GM12801 (cell line): ENCODE measurements around the gene MAPKAPK2.

Experiments used
- TF ChIP-seq, protein P1 (sequence below): IDR thresholded peaks from one replicate; pipeline ENCODE4 v1.5.1; 2011; ENCODE audit warnings: control low read depth; ENCODE audit not compliant: insufficient read length; ENCODE audit errors: extremely low read depth

Gene MAPKAPK2

DNA sequence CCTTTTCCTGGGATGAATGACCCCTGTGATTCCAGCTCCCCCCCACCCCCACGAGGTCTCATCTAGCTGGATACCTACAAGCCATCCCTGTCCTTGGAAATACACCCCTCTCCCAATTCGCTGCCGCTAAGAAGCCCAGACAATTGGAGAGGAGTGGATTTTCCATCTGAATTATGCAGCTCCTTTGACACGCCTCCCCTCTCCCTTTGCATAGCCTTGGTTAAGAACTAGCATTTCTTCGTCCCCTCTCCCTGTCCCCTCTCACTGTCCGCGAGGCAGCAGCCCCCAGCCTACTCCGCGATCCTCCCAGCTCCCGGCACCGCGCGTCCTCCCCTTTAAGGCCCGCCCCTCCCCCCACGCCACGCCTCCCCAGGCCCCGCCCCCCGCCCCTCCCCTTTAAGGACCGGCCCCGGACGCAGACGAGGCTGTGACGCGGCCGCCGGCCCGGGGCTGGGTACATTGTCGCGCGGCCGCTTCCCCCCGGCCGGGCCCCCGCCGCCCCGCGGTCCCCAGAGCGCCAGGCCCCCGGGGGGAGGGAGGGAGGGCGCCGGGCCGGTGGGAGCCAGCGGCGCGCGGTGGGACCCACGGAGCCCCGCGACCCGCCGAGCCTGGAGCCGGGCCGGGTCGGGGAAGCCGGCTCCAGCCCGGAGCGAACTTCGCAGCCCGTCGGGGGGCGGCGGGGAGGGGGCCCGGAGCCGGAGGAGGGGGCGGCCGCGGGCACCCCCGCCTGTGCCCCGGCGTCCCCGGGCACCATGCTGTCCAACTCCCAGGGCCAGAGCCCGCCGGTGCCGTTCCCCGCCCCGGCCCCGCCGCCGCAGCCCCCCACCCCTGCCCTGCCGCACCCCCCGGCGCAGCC is at the start of gene MAPKAPK2:
MAPKAPK2 (plus strand) TSS at position 428 of the 856 bp plus-strand sequence; CDS start at position 753, 325 bp downstream.
- TF ChIP-seq, protein P1, sequence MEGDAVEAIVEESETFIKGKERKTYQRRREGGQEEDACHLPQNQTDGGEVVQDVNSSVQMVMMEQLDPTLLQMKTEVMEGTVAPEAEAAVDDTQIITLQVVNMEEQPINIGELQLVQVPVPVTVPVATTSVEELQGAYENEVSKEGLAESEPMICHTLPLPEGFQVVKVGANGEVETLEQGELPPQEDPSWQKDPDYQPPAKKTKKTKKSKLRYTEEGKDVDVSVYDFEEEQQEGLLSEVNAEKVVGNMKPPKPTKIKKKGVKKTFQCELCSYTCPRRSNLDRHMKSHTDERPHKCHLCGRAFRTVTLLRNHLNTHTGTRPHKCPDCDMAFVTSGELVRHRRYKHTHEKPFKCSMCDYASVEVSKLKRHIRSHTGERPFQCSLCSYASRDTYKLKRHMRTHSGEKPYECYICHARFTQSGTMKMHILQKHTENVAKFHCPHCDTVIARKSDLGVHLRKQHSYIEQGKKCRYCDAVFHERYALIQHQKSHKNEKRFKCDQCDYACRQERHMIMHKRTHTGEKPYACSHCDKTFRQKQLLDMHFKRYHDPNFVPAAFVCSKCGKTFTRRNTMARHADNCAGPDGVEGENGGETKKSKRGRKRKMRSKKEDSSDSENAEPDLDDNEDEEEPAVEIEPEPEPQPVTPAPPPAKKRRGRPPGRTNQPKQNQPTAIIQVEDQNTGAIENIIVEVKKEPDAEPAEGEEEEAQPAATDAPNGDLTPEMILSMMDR = no peak

DNA sequence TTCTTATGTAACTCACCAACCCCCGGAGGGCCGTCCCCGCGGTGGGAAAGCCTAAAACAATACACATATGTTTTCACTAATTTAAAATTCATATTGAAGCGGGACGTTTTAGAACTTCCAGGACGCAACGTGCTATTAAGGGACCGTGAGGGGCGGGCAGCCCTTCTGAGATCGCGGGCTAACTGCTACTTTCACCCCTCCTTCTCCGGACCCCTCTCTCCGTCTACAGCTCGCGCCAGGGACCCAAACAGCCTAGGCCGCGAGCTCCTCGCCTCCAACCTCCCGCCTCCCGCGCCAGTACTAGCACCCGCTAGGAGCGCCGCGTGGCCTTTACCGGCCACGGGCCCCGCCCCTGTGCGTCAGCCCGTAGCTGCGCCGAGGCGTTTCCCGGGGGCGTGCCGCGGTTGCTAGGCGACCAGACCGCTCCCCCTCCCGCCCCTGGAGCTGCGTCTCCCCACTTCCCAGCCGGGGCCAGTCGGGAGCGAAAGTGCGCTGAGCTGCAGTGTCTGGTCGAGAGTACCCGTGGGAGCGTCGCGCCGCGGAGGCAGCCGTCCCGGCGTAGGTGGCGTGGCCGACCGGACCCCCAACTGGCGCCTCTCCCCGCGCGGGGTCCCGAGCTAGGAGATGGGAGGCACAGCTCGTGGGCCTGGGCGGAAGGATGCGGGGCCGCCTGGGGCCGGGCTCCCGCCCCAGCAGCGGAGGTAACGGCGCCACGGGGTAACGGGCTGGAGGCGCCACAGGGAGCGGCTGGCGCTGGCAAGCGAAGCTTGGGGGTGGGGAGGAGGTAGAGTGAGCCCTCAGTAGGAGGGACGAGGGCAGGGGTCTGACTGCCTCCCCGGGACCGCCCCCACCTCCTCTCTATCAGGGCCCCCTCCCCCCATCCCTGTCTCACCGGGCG is 49.4 kb upstream of the MAPKAPK2 start, which contains the start of gene DYRK3:
DYRK3 (plus strand) TSS at position 457 of the 898 bp plus-strand sequence; CDS start at position 625, 168 bp downstream.
- TF ChIP-seq, protein P1 = no peak

DNA sequence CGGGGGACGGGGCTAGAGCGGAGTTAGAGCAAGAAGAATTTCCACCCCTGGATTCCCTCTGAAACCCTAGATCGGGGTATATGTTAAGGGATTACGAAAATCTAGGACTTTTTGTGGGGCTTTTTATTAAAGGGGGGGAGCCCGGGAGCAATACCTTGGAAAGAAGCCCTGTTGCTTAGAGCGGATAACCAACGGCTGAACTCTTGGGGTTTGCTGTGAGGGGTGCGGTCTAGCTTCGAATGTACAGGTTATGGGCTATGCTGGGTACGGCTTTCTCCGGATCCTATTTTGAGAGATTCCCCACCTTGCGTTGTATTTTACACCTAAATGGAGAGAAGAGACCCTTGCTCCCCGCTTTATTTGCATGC is 48.7 kb upstream of the MAPKAPK2 start:
- TF ChIP-seq, protein P1 = no peak

DNA sequence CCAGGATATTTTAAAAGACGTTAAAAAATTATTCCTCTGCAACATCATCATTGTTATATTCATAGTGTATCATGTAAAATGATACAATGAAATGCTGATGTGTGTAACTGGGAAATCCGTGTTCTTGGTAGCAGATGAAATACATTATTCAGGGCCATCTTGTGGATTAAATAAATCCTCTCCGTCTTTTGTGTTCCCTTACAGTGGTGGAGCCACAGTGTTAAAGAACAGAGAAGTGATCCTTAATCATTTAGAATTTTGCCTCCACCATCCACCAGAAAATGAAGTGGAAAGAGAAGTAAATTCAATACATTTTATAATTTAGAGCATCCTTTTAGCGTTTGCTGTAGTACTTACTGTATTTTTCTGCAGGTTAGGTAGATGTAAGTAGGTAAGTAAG is 48.0 kb upstream of the MAPKAPK2 start:
- TF ChIP-seq, protein P1 = no peak

DNA sequence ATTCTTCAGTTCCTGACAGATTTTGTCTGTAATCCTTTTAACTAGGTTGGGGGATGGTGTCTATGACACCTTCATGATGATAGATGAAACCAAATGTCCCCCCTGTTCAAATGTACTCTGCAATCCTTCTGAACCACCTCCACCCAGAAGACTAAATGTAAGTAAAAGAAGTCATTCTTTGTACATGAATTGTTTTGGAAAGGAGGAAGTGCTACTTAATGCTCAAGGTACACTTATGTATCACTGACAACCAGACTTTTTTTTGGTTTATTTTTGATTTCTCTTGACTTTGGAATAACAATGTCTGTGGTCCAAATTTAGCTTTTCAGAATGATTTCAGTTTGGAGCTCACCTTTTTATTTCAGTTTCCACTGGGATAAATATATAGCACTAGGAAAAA is 47.1 kb upstream of the MAPKAPK2 start:
- TF ChIP-seq, protein P1 = no peak

DNA sequence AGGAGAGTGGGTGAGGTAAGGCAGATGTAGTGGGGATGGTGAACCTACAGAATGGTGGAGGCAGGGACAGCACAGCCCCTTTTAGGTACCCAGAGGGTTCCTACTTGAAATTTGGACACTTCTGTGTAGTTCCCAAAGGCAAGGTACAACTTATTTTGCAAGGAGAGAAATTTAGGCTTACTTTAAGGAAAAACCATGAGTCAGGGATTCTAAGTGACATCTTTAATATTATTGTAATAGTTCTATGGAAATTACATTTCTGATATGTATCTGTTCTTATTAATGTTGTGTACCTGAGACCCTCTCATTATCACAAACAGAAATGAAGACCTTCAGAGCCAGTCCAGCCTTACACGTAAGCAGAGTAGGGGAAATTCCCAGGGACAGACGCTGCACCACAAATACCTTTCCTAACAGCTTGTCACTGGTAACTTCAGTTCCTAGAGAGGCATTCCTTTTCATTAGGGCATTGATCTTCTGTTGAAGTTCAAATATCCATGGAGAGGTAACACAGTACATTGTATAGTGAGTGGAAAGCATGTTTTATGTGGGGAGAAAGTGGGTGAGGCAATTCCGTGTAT is 41.5 kb upstream of the MAPKAPK2 start:
- TF ChIP-seq, protein P1 = no peak

DNA sequence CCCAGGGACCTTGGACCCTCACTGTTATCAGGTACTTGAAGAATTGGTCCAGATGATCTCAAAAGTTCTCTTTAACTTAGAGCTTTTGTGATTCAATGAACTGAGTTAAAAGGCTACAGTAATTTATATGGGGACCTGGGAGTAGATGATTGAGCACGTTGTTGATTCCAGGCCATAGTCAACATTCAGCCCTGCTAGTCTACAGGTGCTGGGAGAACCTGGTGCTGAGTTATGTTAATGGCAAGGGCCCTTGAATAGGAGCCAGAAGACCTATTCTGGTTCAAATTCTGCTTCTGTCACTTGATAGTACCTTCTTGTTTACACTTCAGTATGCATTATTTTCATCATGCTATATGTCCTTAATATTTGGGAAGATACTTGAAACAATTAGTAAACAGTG is 38.2 kb upstream of the MAPKAPK2 start:
- TF ChIP-seq, protein P1 = no peak
